Stimulated activated CD4-positive, alpha-beta T cell treated with anti-CD3 and anti-CD28 coated beads, Interleukin-4, amount 100 ng/mL, for 1 hour (primary cell): ENCODE results near the gene AP3D1.

Source experiments
- DNase-seq: peaks from one replicate; pipeline ENCODE4 v3.0.0-alpha.2; 2020

AP3D1 gene

DNA sequence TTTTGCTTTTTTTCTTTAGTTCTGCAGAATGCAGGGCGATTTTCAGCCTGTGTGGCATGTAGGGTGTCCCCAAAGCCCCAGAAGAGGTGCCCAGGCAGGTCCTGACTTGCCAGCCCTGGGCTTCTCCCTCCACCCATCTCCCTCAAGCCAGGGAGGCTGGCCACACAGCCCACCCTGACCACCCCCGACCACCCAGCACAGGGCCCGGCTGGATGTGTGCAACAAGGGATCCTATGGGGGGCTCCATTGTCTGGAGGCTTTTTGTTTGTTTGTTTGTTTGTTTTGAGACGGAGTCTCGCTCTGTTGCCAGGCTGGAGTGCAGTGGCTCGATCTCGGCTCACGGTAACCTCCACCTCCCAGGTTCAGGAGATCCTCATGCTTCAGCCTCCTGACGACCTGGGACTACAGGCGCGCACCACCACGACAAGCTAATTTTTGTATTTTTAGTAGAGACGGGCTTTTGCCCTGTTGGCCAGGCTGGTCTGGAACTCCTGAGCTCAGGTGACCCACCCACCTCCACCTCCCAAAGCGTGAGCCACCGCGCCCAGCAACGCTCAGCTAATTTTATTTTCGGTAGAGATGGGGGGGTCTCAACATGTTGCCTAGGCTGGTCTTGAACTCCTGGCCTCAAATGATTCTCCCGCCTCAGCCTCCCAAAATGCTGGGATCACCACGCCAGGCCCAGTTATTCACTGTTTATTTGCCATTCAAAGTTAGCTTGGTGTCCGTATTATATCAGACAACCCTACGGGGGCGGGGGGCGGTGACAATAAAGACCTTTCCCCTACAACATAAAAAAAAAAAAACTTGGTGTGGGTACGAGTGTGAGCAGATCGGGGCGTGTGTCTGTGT lies 92.6 kb downstream of the AP3D1 start:
- no peak for DNase-seq

DNA sequence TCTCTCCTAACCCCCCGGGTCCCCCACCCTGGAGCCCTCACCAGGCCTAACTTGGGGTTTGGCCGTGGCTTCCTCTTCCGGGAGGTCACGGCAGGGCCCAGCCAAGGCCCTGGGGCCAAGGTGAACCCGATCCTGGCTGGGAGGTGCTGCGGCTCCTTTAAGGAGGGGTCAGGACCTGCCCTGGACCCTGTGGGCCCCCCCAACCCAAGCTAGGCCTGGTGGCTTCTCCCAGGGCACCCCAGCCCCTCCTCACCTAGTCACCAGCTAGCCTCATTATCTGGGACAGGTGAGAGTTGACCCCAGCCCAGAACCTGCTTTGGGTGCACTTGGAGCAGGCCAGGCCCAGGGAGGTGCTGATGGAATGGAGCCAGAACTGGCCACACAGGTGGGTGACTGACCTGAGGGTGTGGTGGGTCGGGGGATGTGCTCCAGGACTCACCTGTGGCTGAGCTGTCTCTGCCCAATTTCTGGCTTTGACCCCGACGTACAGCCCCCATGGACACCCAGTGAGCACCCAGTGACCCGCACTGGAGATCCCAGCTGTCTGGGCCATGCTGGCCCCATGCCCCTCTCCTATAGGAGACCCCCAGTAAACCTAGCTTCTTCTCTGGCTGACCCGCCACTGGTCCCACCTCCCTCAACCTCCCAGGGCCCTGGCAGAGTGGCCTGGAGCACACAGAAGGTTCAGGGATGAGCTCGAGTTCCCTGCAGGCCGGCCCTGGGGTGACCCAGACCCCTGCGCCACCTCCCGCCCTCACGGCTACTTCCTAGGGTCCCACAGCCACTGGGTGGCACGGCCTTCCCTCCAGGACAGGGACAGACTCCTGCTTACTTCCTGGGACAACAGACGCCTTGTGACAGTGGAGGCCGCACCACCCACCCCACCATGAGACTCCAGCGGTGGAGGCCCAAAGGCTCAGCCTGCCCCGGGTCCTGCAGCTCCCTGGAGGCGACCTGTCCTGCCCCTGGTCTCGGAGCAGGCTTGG lies 93.6 kb downstream of the AP3D1 start:
- DNase-seq, result no peak

DNA sequence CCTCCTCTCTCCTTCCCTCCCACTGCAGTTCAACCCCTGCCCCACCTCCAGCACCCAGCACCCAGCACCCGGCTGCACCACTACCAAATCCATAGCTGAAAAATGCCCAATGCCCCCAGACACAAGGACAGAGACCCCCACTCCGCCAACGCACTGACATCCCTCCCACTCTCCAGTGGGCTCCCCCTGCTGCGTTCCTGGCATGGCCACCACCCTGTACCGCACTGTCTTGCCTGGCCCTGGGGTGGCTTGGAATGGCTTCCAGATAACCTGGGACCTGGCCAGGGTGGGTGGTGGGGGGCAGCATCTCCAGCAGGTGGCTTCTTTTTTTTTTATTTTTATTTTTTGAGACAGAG lies 94.6 kb downstream of the AP3D1 start:
- DNase-seq, result no peak

DNA sequence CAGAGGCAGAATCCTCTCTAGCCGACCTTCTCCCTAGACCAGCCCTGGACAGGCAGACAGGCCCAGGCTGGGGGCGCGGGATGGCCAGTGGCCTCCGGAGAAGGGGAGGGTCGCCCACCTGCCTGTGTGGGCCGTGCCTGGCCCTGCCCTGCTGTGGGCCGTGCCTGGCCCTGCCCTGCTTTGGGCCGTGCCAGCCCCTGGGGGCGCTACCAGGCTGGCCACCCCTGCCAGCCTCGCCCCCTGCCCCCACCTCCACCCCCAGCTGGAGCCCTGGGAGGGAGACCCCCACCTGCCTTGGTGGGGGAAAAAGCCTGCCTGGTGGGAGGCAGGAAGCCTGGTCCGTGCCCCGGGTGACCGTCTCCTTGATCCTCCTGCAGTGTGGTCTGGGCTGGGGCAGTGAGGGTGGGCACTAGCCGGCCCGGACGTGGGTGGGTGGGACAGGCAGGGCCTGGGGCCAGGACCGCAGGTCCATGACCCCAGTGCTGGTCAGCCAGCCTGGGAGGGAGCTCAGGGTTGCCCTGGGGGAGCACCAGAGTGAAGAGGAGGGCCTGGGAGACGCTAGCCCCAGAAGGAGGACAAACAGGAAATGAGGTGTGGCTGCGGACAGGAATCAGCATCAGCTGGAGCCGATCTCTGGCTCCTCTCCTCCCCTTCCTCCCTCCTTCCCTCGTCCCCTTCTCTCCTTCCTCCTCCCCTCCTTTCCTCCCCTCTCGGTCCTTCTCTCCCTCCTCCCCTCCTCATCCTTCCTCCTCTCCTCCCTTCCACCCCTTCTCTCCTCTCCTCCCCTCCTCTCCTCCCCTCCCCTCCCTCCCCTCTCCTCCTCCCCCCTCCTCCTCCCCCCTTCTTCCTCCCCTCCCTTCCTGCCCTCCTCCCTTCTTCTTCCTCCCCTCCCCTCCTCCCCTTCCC lies 95.2 kb downstream of the AP3D1 start:
- DNase-seq, result no peak

DNA sequence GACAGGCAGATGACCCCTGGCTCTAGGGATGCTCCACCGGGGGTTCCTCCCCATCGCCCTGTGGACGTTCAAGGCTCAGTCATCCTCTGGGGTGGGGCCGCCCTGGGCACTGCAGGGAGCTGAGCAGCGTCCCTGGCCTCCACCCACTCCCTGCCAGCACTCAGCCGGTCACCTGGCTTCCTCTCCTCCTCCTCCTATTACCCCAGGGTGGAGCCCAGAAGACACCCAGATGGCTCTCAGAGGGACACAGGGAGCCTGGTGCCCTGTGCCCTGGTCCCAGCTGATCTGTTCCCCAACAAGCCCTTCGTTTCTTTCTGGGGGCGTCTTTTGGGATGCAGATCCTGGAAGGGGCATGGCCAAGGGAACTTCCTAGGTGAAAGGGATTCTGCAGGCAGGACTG lies 96.6 kb downstream of the AP3D1 start:
- DNase-seq, result no peak

DNA sequence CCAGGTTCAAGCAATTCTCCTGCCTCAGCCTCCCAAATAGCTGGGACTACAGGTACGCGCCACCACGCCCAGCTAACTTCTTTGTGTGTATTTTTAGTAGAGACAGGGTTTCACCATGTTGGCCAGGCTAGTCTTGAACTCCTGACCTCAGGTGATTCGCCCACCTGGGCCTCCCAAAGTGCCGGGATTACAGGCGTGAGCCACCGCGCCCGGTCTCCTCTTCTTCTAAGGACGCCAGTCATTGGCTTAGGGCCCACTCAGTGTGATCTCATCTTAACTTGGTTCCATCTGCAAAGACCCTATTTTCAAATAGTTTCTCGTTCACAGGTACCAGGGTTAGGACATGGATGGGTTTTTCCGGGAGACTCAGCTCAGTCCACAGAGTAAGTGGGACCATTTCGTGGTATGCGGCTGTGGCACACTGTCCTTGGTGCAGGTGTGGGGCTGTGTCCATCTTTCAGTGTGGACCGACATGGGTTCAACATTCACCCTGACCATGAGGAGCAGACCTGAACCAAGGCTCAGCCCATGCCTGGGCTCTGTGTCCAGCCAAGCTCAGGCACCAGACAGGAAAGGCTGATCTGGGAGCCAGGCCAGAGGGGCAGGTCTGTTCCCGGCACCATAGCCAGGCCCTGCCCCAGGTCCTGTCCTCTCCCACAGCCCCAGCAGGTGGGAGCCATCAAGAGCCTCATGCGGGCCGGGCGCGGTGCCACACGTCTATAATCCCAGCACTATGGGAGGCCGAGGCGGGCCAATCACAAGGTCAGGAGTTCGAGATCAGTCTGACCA lies 97.6 kb downstream of the AP3D1 start:
- DNase-seq, result no peak

DNA sequence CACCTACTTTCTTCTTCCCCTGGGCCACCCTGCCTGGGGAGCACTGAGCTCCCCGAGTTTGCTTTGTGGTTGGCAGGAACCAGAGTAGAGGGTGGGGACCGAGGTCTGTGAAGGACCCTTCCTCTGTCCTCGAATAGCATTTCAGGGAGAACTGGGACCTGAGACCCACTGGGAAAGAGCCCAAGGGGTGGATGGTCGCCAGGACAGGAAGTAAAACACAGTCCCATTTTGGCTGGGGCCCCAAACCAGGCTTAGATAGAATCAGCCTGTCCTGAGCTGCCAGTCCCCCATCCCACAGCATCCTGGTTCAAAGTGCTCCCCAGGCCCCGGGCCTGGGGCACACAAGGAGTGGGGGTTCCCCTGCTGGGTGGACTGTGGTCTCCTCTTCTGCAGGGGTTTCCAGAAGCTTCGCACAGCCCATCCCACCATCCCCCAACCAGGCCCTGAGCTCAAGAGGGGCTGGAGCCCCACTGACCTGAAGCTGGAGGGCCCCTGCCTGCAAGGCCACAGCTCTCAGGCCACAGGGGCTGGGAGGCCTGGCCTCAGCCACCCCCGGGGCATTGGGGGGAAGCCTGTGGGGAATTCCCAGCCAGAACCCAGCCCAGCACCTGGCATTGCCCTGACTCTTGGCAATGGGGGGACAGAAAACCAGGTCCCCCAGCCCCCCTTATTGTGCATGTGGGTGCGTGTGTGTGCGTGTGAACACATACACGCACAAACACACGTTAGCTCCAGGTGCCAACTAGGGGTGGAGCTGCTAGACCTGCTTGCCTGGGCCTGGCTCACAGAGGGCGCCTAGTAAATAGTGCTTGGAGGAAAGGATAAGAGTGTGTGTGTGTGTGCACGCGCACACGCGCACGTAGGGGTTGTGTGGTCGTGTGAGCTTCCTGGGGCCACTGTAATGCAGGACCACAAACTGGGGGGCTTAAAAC lies 99.3 kb downstream of the AP3D1 start:
- peak; percentile 36 for DNase-seq

DNA sequence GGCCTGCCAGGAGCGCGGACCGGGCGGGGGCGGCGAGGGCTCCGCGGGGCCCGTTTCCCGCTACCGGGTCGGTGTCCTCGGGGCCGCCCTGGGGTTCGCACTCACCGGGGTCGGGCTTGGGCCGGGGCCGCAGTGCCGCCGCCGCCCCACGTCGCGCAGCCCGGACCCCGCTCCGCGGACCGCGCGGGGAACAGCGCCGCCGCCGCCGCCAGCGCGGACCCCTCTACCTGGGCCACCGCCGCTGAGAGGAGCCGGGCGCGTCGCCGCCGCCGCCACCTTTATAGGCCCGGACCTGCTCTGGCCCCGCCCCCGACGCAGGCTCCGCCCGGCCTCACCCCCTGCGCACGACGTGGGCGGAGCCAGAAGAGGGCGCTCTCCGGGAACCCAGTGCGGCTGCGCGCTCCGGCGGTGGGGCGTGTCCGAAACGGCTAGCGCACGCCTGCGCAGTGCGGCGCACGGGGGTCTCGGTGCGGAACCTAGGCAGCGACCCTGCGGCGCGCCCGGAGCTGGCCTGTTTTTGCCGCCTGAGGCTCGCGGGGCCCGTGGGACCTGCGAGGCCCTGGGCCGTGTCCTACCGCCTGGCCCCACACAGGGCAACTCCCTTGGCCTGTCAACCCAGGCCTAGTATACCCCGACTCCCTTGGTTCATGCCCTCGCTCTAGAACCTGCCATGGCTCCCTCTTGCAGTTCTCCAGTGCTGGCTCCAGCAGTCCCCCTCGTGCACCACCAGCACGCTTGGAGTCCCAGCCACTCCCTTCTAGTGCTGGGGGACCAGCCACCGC lies 100.2 kb downstream of the AP3D1 start, which contains the start of gene MKNK2:
Gene MKNK2 (minus strand): TSS at position 254 of the 782 bp plus-strand sequence. CDS start 393 bp downstream, outside the sequence.
- peak; percentile 96 for DNase-seq
